IMR-90 (cell line): Measurements from ENCODE around the gene PABPC1L. TPM values are rescaled to one million over a fixed set of nuclear protein-coding genes. Genes with fewer than 3 reads are reported as not detected.

Source experiments
- ATAC-seq: fragments of 200-7000 bp; cut with Tn5 transposase; 2 replicates; pipeline ENCODE4 v1.9.1; 2020; ENCODE audit warnings: low read depth, mild to moderate bottlenecking, moderate library complexity
- BruUV-seq: library from RNA; stranded (reverse); fragments of 400-500 nt; replicated peaks from 2 replicates; lab custom pipeline; 2021; lab: Mats Ljungman, UMichigan
- CTCF ChIA-PET: fragments of 300-600 bp; formaldehyde crosslinking; extraction: SDS; loops from one replicate; lab custom pipeline; 2021; ENCODE audit warnings: antibody characterized with exemption; lab: Yijun Ruan, JAX
- POLR2A ChIA-PET: fragments of 300-600 bp; sonication (Branson Sonifier 250); formaldehyde crosslinking; loops from one replicate; lab custom pipeline; 2022; ENCODE audit warnings: antibody characterized with exemption; ENCODE audit not compliant: unreplicated experiment; lab: Charles Lee
- DNase-seq: peaks from one replicate; pipeline ENCODE4 v3.0.0; 2013
- H2AFZ ChIP-seq: replicated peaks from 2 replicates; pipeline ENCODE3; 2013; ENCODE audit warnings: low read length, mild to moderate bottlenecking; ENCODE audit not compliant: poor library complexity
- H2AK5ac ChIP-seq: 2 replicates; pipeline ENCODE4 v1.6.1; 2013; ENCODE audit warnings: low read depth, low read length, inconsistent platforms
- H2AK9ac ChIP-seq: replicated peaks from 2 replicates; pipeline ENCODE3; 2013; ENCODE audit warnings: mild to moderate bottlenecking, low read depth, low read length, moderate library complexity; ENCODE audit not compliant: poor library complexity
- H2BK120ac ChIP-seq: 2 replicates; pipeline ENCODE4 v1.6.1; 2013; ENCODE audit warnings: low read depth, low read length, inconsistent platforms
- H2BK15ac ChIP-seq: 3 replicates; pipeline ENCODE4 v1.6.1; 2013; ENCODE audit warnings: low read depth, low read length, inconsistent platforms
- H2BK20ac ChIP-seq: 2 replicates; pipeline ENCODE4 v1.6.1; 2013; ENCODE audit warnings: low read depth, mild to moderate bottlenecking, inconsistent platforms, low read length, moderate library complexity
- H2BK5ac ChIP-seq: 2 replicates; pipeline ENCODE4 v1.6.1; 2013; ENCODE audit warnings: mild to moderate bottlenecking, low read depth, low read length, inconsistent platforms; ENCODE audit not compliant: poor library complexity, severe bottlenecking
- H3K14ac ChIP-seq: replicated peaks from 2 replicates; pipeline ENCODE4 v1.6.1; 2013; ENCODE audit warnings: low read depth, low read length, inconsistent platforms
- H3K18ac ChIP-seq: 2 replicates; pipeline ENCODE4 v1.6.1; 2013; ENCODE audit warnings: low read depth, low read length, control low read depth
- H3K23ac ChIP-seq: 2 replicates; pipeline ENCODE4 v1.6.1; 2013; ENCODE audit warnings: low read depth, low read length, inconsistent platforms
- H3K27ac ChIP-seq: 2 replicates; pipeline ENCODE4 v1.5.1; 2013; ENCODE audit warnings: mild to moderate bottlenecking, control low read depth, low read length; ENCODE audit not compliant: insufficient read depth
- H3K27me3 ChIP-seq: 2 replicates; pipeline ENCODE4 v1.6.1; 2013; ENCODE audit warnings: low read length; ENCODE audit not compliant: control insufficient read depth, insufficient read depth
- H3K36me3 ChIP-seq: 2 replicates; pipeline ENCODE4 v1.6.1; 2013; ENCODE audit warnings: low read length, mixed read lengths; ENCODE audit not compliant: control insufficient read depth, insufficient read depth
- H3K4ac ChIP-seq: 2 replicates; pipeline ENCODE4 v1.6.1; 2013; ENCODE audit warnings: low read depth, low read length, inconsistent platforms
- H3K4me1 ChIP-seq: 2 replicates; pipeline ENCODE4 v1.6.1; 2013; ENCODE audit warnings: low read length, mixed read lengths; ENCODE audit not compliant: control insufficient read depth, insufficient read depth
- H3K4me2 ChIP-seq: 2 replicates; pipeline ENCODE4 v1.6.1; 2013; ENCODE audit warnings: low read depth, mild to moderate bottlenecking, control low read depth, low read length, moderate library complexity
- H3K4me3 ChIP-seq: 2 replicates; pipeline ENCODE4 v1.5.1; 2013; ENCODE audit warnings: low read depth, mild to moderate bottlenecking, control low read depth, low read length, moderate library complexity; ENCODE audit not compliant: insufficient read depth
- H3K56ac ChIP-seq: 2 replicates; pipeline ENCODE4 v1.6.1; 2013; ENCODE audit warnings: low read length, inconsistent platforms; ENCODE audit not compliant: insufficient read depth; ENCODE audit errors: extremely low read depth
- H3K79me1 ChIP-seq, 2 experiments: 2 replicates each; pipeline ENCODE4 v1.6.1; 2013; ENCODE audit warnings: low read length in 2 of 2, inconsistent platforms in 1 of 2, low read depth in 1 of 2
- H3K9ac ChIP-seq: 2 replicates; pipeline ENCODE4 v1.6.1; 2013; ENCODE audit warnings: low read depth, low read length, control low read depth
- H3K9me1 ChIP-seq: 2 replicates; pipeline ENCODE4 v1.6.1; 2013; ENCODE audit warnings: low read length, inconsistent platforms; ENCODE audit not compliant: insufficient read depth
- H3K9me3 ChIP-seq: 2 replicates; pipeline ENCODE4 v1.6.1; 2013; ENCODE audit warnings: low read length; ENCODE audit not compliant: control insufficient read depth, insufficient read depth
- H4K20me1 ChIP-seq: 2 replicates; pipeline ENCODE4 v1.6.1; 2013; ENCODE audit warnings: low read length, inconsistent platforms; ENCODE audit not compliant: insufficient read depth
- H4K5ac ChIP-seq: 2 replicates; pipeline ENCODE4 v1.6.1; 2013; ENCODE audit warnings: mild to moderate bottlenecking, low read depth, low read length, control low read depth
- H4K8ac ChIP-seq, 2 experiments: 2 replicates each; pipeline ENCODE4 v1.6.1; 2013; ENCODE audit warnings: low read depth in 2 of 2, low read length in 2 of 2, control low read depth in 1 of 2, inconsistent platforms in 1 of 2
- H4K91ac ChIP-seq: 2 replicates; pipeline ENCODE4 v1.6.1; 2013; ENCODE audit warnings: low read depth, low read length, inconsistent platforms; ENCODE audit not compliant: insufficient read depth
- CEBPB ChIP-seq: IDR thresholded peaks from 2 replicates; pipeline ENCODE4 v1.6.1; 2012; ENCODE audit warnings: low read depth, low read length, improper control_type of control experiment
- CTCF ChIP-seq: conservative IDR thresholded peaks from 2 replicates; pipeline ENCODE4 v1.5.1; 2012; ENCODE audit warnings: mild to moderate bottlenecking, low read depth, low read length, improper control_type of control experiment
- POLR2A ChIP-seq: IDR thresholded peaks from 2 replicates; pipeline ENCODE4 v1.6.1; 2012; ENCODE audit warnings: mild to moderate bottlenecking, low read depth, low read length
- SMC3 ChIP-seq: fragments of 150-350 bp; IDR thresholded peaks from 2 replicates; pipeline ENCODE4 v1.6.1; 2016; ENCODE audit warnings: low read depth, mild to moderate bottlenecking, antibody characterized with exemption, low read length, moderate library complexity
- WGBS, 2 experiments: methylation state at CpG; one replicate each; pipeline versions ENCODE4 v1.1.5 to v1.1.7; 2013; ENCODE audit warnings: missing lambda C conversion rate in 2 of 2; ENCODE audit not compliant: insufficient read length in 1 of 2; ENCODE audit errors: extremely low coverage in 2 of 2; 5-methylcytosine and 5-hydroxymethylcytosine counted together
- dilution Hi-C: fragments of 300-500 bp; cut with HindIII; formaldehyde crosslinking; loops from one replicate; pipeline ENCODE4 v1.14.3; 2018; ENCODE audit warnings: low sequenced_read_pairs; ENCODE audit not compliant: unreplicated experiment
- in situ Hi-C: fragments of 300-500 bp; cut with MboI; formaldehyde crosslinking; loops from 3 replicates; pipeline ENCODE4 v1.14.3; 2019; ENCODE audit warnings: low sequenced_read_pairs, inconsistent platforms, mixed read lengths
- intact Hi-C: fragments of 100-400 bp; cut with micrococcal nuclease; formaldehyde crosslinking; loops from 2 replicates; pipeline ENCODE4 v1.10.0; 2022
- polyA plus RNA-seq, 3 experiments: library from polyadenylated mRNA; depleted of rRNA; stranded (reverse); fragments of >200 nt; gene quantifications; 2 replicates each; pipeline ENCODE4 v1.2.3, GENCODE V29; 2012; ENCODE audit warnings: low replicate concordance in 1 of 3
- total RNA-seq: library from RNA; depleted of rRNA; stranded (reverse); fragments of >200 nt; gene quantifications from 2 replicates; pipeline ENCODE4 v1.2.3, GENCODE V29; 2012

The PABPC1L gene
- total and polyA plus RNA-seq, 2 of the 4 experiments (the other 2 are of a cell fraction), result 6.1 to 82.4 TPM

- Histone ChIP-seq H2BK5ac (no peak overlapping the region), H3K9ac (no peak overlapping the region), H3K79me1 (peaks cover 0 to 17% of the 10 kb centered on the region in 2 experiments; a peak in 2 of 4 replicates), H3K4me2 (0 out of 2 replicates have a peak overlapping the region, but pooled peaks have one; percentile 36), H2BK20ac (no peak overlapping the region), H3K27ac (no peak overlapping the region), H2BK15ac (no peak overlapping the region), H3K9me3 (no peaks in the 10 kb centered on the region), H4K8ac (no peak overlapping the region), H3K18ac (no peak overlapping the region), H3K23ac (no peak overlapping the region), H2AK5ac (no peak overlapping the region), H3K9me1 (no peaks in the 10 kb centered on the region), H3K4ac (no peak overlapping the region), H2BK120ac (no peak overlapping the region), H3K4me3 (no peak overlapping the region), H4K20me1 (peaks cover 71% of the 10 kb centered on the region), H4K5ac (no peak overlapping the region), H3K36me3 (no peaks in the 10 kb centered on the region; the same call in 1 of the 2 replicates), H3K14ac (no peak overlapping the region), H3K4me1 (peaks cover 2% of the 10 kb centered on the region), H2AK9ac (no peak overlapping the region), H3K56ac (no peak overlapping the region), H2AFZ (no peak overlapping the region), H3K27me3 (no peaks in the 10 kb centered on the region), H4K91ac (no peak overlapping the region)
- intact Hi-C loops, result loop anchor here (10.0 kb wide), 1 partner anchor 674 kb away; the partner anchor contains the start of gene OSER1
- WGBS, 2 experiments, result no CpG with 5 or more reads among the region's 6 CpGs
- CTCF ChIA-PET, result interaction anchor here (0.5 to 1.2 kb wide), 2 partner anchors 11 to 235 kb away, joined by 3 read pairs; no protein-coding TSS in a partner anchor
- DNase-seq, result no peak
- no TSS peak for BruUV-seq
- TF ChIP-seq SMC3 (no peak), POLR2A (no peak), CEBPB (no peak), CTCF (peak; percentile 25; the same call in 1 of the 2 replicates)
- ATAC-seq, result no peak
- POLR2A ChIA-PET, result no interaction called here
- in situ Hi-C loops, result no loop called here
- dilution Hi-C loops, result no loop called here
Measured at GRCh38 chr20:44888226-44889103, 21.4 kb upstream of the PABPC1L start.
